ENCODE results near the gene ERMAP. TPM values are rescaled to one million over a fixed set of nuclear protein-coding genes. Genes with fewer than 3 reads are reported as not detected.
A peak's percentile ranks its signal among the peaks of the same experiment; 100 is the strongest.

Gene ERMAP
- total RNA-seq, 3 donors from 2014 or later = 11.1 to 22.1 (median 14.9) TPM

DNA sequence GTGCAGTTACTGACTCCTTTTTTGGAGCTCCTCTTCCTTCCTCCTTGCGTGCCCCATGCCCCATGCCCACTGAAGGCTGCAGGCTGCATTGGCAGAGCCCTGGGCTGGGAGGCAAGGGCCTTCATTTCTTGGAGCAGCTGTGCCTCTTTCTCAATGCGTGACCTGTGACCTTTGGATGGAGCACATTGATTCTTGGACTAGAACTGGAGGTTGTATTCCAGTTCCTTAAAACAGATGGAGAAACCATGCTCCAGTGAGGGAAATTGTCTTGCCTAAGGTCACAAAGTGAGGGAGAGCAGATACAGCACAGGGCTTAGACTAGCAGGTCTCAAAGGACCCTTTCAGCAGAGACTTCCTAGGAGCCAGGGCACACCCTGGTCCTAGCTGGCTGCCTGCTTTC is 23.1 kb upstream of the ERMAP start:
- no peaks in the 10 kb centered on the region for H3K27me3 ChIP-seq
- TF ChIP-seq, protein P1, sequence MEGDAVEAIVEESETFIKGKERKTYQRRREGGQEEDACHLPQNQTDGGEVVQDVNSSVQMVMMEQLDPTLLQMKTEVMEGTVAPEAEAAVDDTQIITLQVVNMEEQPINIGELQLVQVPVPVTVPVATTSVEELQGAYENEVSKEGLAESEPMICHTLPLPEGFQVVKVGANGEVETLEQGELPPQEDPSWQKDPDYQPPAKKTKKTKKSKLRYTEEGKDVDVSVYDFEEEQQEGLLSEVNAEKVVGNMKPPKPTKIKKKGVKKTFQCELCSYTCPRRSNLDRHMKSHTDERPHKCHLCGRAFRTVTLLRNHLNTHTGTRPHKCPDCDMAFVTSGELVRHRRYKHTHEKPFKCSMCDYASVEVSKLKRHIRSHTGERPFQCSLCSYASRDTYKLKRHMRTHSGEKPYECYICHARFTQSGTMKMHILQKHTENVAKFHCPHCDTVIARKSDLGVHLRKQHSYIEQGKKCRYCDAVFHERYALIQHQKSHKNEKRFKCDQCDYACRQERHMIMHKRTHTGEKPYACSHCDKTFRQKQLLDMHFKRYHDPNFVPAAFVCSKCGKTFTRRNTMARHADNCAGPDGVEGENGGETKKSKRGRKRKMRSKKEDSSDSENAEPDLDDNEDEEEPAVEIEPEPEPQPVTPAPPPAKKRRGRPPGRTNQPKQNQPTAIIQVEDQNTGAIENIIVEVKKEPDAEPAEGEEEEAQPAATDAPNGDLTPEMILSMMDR (IDR thresholded peaks at IDR 0.05) = no peak
- no peak for TF ChIP-seq POLR2A (IDR thresholded peaks at IDR 0.05)
- TF ChIP-seq POLR2AphosphoS5 (IDR thresholded peaks at IDR 0.05) = no peak
- H3K36me3 ChIP-seq = no peaks in the 10 kb centered on the region
- intact Hi-C loops (cut with DNase I; ENCODE audit: low total_unique reads) = no loop called here
- no peak for DNase-seq (ENCODE audit: low spot score in 2 of 2)
- H3K27ac ChIP-seq = peak overlapping the region in 1 of 2 donors; percentile 30
- H3K4me1 ChIP-seq = no peaks in the 10 kb centered on the region
- no peaks in the 10 kb centered on the region for H3K9me3 ChIP-seq
- no peak overlapping the region for H3K4me3 ChIP-seq

DNA sequence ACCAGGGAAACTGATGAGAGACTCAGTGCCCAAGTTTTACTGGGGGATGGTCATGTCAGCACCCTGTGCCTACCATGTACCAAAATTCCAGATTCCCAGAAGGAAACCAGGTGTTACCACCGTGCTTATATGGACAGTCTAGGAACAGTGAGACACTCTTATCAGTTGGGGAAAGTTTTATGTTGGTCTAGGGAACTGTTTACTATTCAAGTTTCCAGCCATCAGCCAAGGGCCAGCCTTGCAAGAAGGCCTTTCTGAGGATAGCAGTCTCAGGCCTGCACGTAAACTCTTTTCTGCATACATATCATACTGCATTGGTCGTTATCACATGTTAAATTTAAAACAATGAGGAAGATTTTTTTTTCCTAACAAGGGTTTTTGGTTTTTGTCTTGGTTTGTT is 19.5 kb upstream of the ERMAP start:
- intact Hi-C loops (cut with DNase I; ENCODE audit: low total_unique reads) = no loop called here
- Histone ChIP-seq H3K36me3 (no peaks in the 10 kb centered on the region), H3K27me3 (no peaks in the 10 kb centered on the region), H3K27ac (no peak overlapping the region), H3K4me1 (no peaks in the 10 kb centered on the region), H3K9me3 (no peaks in the 10 kb centered on the region), H3K4me3 (no peak overlapping the region)
- TF ChIP-seq, protein P1 (IDR thresholded peaks at IDR 0.05) = no peak
- TF ChIP-seq POLR2AphosphoS5 (IDR thresholded peaks at IDR 0.05) (no peak), POLR2A (IDR thresholded peaks at IDR 0.05) (no peak)
- no peak for DNase-seq (ENCODE audit: low spot score in 2 of 2)

DNA sequence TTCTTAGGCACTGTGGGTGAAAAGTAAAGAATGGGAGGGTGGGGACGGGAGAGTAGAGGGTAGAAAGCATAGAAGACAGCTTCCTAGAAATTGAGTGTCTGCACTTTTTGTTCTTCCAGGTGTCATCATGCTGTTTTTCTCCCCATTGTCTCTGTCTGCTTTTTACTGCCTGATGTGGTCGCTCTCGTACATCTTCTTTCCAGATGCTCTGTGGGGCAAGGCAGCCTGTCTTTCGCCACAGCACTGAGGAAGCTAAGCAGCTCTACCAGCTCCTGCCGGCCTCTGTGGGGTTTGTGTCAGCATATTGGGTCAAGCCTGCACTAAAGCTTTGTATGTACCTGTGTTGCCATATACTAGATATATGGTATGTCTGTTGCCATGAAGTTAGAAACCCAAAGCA is 18.9 kb upstream of the ERMAP start:
- no peaks in the 10 kb centered on the region for H3K4me1 ChIP-seq
- TF ChIP-seq, protein P1 (IDR thresholded peaks at IDR 0.05) = no peak
- no peak for TF ChIP-seq POLR2A (IDR thresholded peaks at IDR 0.05)
- no peak for TF ChIP-seq POLR2AphosphoS5 (IDR thresholded peaks at IDR 0.05)
- H3K27me3 ChIP-seq = no peaks in the 10 kb centered on the region
- intact Hi-C loops (cut with DNase I; ENCODE audit: low total_unique reads) = no loop called here
- no peak for DNase-seq (ENCODE audit: low spot score in 2 of 2)
- no peaks in the 10 kb centered on the region for H3K36me3 ChIP-seq
- H3K27ac ChIP-seq = no peak overlapping the region
- H3K9me3 ChIP-seq = no peaks in the 10 kb centered on the region
- no peak overlapping the region for H3K4me3 ChIP-seq

DNA sequence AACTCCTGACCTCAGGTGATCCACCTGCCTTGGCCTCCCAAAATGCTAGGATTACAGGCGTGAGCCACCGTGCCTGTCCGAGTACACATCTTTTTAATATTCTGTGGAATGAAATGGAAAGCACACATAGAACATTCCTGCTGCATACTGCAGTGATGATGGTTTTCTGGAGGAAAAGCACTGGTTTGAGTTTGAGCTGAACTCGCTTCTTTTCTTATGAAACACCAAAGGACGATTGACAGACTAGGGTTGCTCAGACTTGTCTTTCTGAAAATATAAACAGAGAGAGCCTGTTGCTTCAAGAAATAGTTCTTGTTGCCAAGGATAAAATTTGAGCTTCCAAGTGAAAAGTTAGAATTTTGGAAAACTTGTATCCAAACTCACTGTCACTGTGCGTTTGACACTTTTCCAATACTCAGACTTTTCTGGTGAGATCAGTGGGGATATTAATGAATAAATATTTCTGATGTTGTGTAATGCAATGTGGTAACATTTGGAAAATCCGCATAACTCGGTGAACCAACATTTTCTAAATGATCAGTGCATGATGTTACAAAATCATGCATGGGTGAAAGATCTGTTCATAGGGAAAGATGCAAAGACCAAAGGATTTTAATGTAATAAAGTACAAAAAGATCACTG is 15.0 kb upstream of the ERMAP start:
- no peak for DNase-seq (ENCODE audit: low spot score in 2 of 2)
- Histone ChIP-seq H3K4me1 (no peaks in the 10 kb centered on the region), H3K27me3 (no peaks in the 10 kb centered on the region), H3K4me3 (no peak overlapping the region), H3K9me3 (no peaks in the 10 kb centered on the region), H3K36me3 (no peaks in the 10 kb centered on the region), H3K27ac (no peak overlapping the region)
- intact Hi-C loops (cut with DNase I; ENCODE audit: low total_unique reads) = no loop called here
- TF ChIP-seq POLR2A (IDR thresholded peaks at IDR 0.05) (no peak), POLR2AphosphoS5 (IDR thresholded peaks at IDR 0.05) (no peak)
- TF ChIP-seq, protein P1 (IDR thresholded peaks at IDR 0.05) = no peak

DNA sequence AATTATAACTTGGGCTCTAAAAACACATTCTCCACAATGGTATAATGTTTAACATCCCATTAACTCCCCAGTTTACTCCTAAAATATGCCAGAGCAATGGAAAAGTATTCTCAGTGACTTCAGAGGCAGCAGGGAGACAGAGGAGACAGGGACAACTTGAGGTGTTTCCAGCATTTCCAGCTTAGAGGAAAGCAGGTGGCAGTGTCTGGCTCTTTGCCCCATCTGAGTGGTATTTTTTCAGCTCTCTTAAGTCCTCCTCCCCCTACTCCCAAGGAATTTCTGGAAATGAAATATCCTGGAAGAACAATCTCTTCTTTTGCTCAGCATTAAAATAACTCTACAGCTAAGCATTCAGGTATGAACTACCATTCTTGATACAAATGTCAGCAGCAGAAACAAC is 10.8 kb upstream of the ERMAP start:
- intact Hi-C loops (cut with DNase I; ENCODE audit: low total_unique reads) = no loop called here
- Histone ChIP-seq H3K4me1 (no peaks in the 10 kb centered on the region), H3K9me3 (no peaks in the 10 kb centered on the region), H3K27ac (no peak overlapping the region), H3K36me3 (no peaks in the 10 kb centered on the region), H3K4me3 (no peak overlapping the region), H3K27me3 (no peaks in the 10 kb centered on the region)
- TF ChIP-seq, protein P1 (IDR thresholded peaks at IDR 0.05) = no peak
- no peak for TF ChIP-seq POLR2AphosphoS5 (IDR thresholded peaks at IDR 0.05)
- TF ChIP-seq POLR2A (IDR thresholded peaks at IDR 0.05) = no peak
- DNase-seq (ENCODE audit: low spot score in 2 of 2) = no peak
